Right cardiac atrium (tissue), 5 donors: Measurements from ENCODE around the gene MTHFD1L. TPM values are rescaled to one million over a fixed set of nuclear protein-coding genes. Genes with fewer than 3 reads are reported as not detected.
"Not testable (repeated sequence)": the region's sequence is repeated elsewhere in the genome, so short reads cannot be mapped to it uniquely, and the experiment has no call there.

Experiments
- ATAC-seq, 2 donors: fragments of 200-7000 bp; cut with Tn5 transposase; one replicate each; pipeline versions ENCODE4 v1.8.0 to v1.9.1; 2020; ENCODE audit warnings: moderate library complexity in 2 of 2, mild to moderate bottlenecking in 1 of 2
- DNase-seq, 3 donors: peaks; one replicate each; pipeline ENCODE4 v3.0.0-alpha.2; 2020
- H3K27ac ChIP-seq: one replicate; pipeline ENCODE4 v1.5.1; 2013; ENCODE audit warnings: mild to moderate bottlenecking, low read length, control low read depth, moderate library complexity
- H3K27me3 ChIP-seq: one replicate; pipeline ENCODE4 v1.6.1; 2013; ENCODE audit not compliant: control insufficient read depth, insufficient read depth
- H3K4me1 ChIP-seq: one replicate; pipeline ENCODE4 v1.6.1; 2013; ENCODE audit warnings: low read length; ENCODE audit not compliant: control insufficient read depth, insufficient read depth
- H3K4me3 ChIP-seq: one replicate; pipeline ENCODE4 v1.5.1; 2013; ENCODE audit warnings: low read length, control low read depth
- H3K9me3 ChIP-seq: one replicate; pipeline ENCODE4 v1.6.1; 2013; ENCODE audit warnings: low read length; ENCODE audit not compliant: control insufficient read depth
- WGBS: extraction: QIAGEN DNeasy Blood & Tissue Kit; methylation state at CpG from one replicate; pipeline ENCODE4 v1.1.7; 2013; 5-methylcytosine and 5-hydroxymethylcytosine counted together
- intact Hi-C, 4 donors: fragments of 100-400 bp; cut with DNase I; formaldehyde crosslinking; loops; one replicate each; pipeline versions ENCODE4 v1.11.0 to v1.14.0; 2022 to 2023
- polyA plus RNA-seq: library from polyadenylated mRNA; stranded (reverse); fragments of 200-250 nt; gene quantifications from one replicate; pipeline ENCODE4 v1.2.3, GENCODE V29; 2013
- total RNA-seq, 4 donors: library from RNA; stranded (reverse); fragmentation: NEBNext Ultra II Directional; extraction: Animal tissue kit (Norgen Biotek cat#: 25700); gene quantifications; one replicate each; pipeline ENCODE4 v1.2.1, GENCODE V29; 2021
- donor health status: healthy with polysubstance abuse.
- donor health status: DM: no; HTN: yes; CAD: no.
- donor health status: DM: no; HTN: no; CAD: no.
- donor health status: DM: no; HTN: yes; CAD: no; lungs with severe emphysema.
- donor health status: DM: yes; HTN: yes; CAD: no.

The MTHFD1L gene
- total and polyA plus RNA-seq, 5 donors: 2.4 to 18.2 (median 5.0) TPM

GRCh38 chr6:151029970-151030369 is 164.5 kb downstream of the MTHFD1L start:
- Histone ChIP-seq H3K4me1 (no peaks in the 10 kb centered on the region), H3K27ac (no peak overlapping the region), H3K9me3 (no peaks in the 10 kb centered on the region), H3K4me3 (no peak overlapping the region), H3K27me3 (no peaks in the 10 kb centered on the region)
- intact Hi-C loops: loop anchor here in 1 of 4 donors (10.0 kb wide), 1 partner anchor 215 kb away; no protein-coding TSS in a partner anchor
- DNase-seq: no peak
- no peak for ATAC-seq
- WGBS: 85% methylated on average over 5 of the region's 5 CpGs

GRCh38 chr6:151032034-151032433 is 166.5 kb downstream of the MTHFD1L start:
- Histone ChIP-seq H3K9me3 (no peaks in the 10 kb centered on the region), H3K4me1 (no peaks in the 10 kb centered on the region), H3K27ac (no peak overlapping the region), H3K27me3 (no peaks in the 10 kb centered on the region), H3K4me3 (no peak overlapping the region)
- no peak for ATAC-seq
- intact Hi-C loops: no loop called here
- no peak for DNase-seq
- WGBS: 99% methylated on average over 3 of the region's 3 CpGs

- 91% methylated on average over 10 of the region's 10 CpGs for WGBS
These were observed 169.6 kb downstream of the MTHFD1L start for GRCh38 chr6:151034825-151035781.

GRCh38 chr6:151036211-151036721 is 170.8 kb downstream of the MTHFD1L start:
- H3K4me1 ChIP-seq, H3K27me3 ChIP-seq, H3K4me3 ChIP-seq, intact Hi-C loops, H3K9me3 ChIP-seq, DNase-seq, ATAC-seq: not testable (repeated sequence)
- WGBS: 49% methylated on average over 3 of the region's 3 CpGs
- H3K27ac ChIP-seq: peak overlapping the region; percentile 76

More at GRCh38 chr6:151034825-151035781, 169.6 kb downstream of the MTHFD1L start:
- Histone ChIP-seq H3K27me3 (no peaks in the 10 kb centered on the region), H3K4me3 (no peak overlapping the region), H3K4me1 (no peaks in the 10 kb centered on the region), H3K27ac (no peak overlapping the region), H3K9me3 (no peaks in the 10 kb centered on the region)
- intact Hi-C loops: no loop called here
- no peak for ATAC-seq
- no peak for DNase-seq

- ATAC-seq: no peak
- Histone ChIP-seq H3K9me3 (no peaks in the 10 kb centered on the region), H3K27me3 (no peaks in the 10 kb centered on the region), H3K4me1 (no peaks in the 10 kb centered on the region), H3K27ac (peak overlapping the region; percentile 76), H3K4me3 (no peak overlapping the region)
- DNase-seq: peak in 1 of 3 donors; percentile 9
- 89% methylated on average over 12 of the region's 12 CpGs for WGBS
- intact Hi-C loops: no loop called here
These were observed 171.6 kb downstream of the MTHFD1L start for GRCh38 chr6:151036869-151037680.

GRCh38 chr6:151038616-151039015 is 173.1 kb downstream of the MTHFD1L start:
- DNase-seq (peak in 1 of 3 donors; percentile 4), ATAC-seq (no peak)
- Histone ChIP-seq H3K4me1 (no peaks in the 10 kb centered on the region), H3K27ac (no peak overlapping the region), H3K9me3 (no peaks in the 10 kb centered on the region), H3K4me3 (no peak overlapping the region), H3K27me3 (no peaks in the 10 kb centered on the region)
- intact Hi-C loops: no loop called here
- WGBS: 93% methylated on average over 7 of the region's 7 CpGs

- WGBS: 7% methylated on average over 12 of the region's 12 CpGs
- Histone ChIP-seq H3K4me3 (peak overlapping the region; percentile 38), H3K27ac (peak overlapping the region; percentile 96)
These were observed 175.5 kb downstream of the MTHFD1L start for GRCh38 chr6:151040888-151041521.

GRCh38 chr6:151041686-151042085 is 176.2 kb downstream of the MTHFD1L start:
- 96% methylated on average over 5 of the region's 5 CpGs for WGBS
- no peak overlapping the region for H3K4me3 ChIP-seq
- intact Hi-C loops: no loop called here
- DNase-seq (no peak), ATAC-seq (no peak)
- peaks cover 7% of the 10 kb centered on the region for H3K4me1 ChIP-seq
- no peaks in the 10 kb centered on the region for H3K9me3 ChIP-seq
- peak overlapping the region; percentile 96 for H3K27ac ChIP-seq
- H3K27me3 ChIP-seq: no peaks in the 10 kb centered on the region

More at GRCh38 chr6:151040888-151041521, 175.5 kb downstream of the MTHFD1L start:
- ATAC-seq (peak; percentile 96 to 100), DNase-seq (peak; percentile 87 to 88 (median 87))
- H3K4me1 ChIP-seq, H3K9me3 ChIP-seq, intact Hi-C loops, H3K27me3 ChIP-seq: not testable (repeated sequence)

GRCh38 chr6:151042911-151043330 is 177.4 kb downstream of the MTHFD1L start:
- H3K4me1 ChIP-seq, H3K4me3 ChIP-seq, H3K27me3 ChIP-seq, intact Hi-C loops, DNase-seq, H3K9me3 ChIP-seq, ATAC-seq: not testable (repeated sequence)
- H3K27ac ChIP-seq: peak overlapping the region; percentile 59
- 71% methylated on average over 6 of the region's 6 CpGs for WGBS

GRCh38 chr6:151043944-151044343 is 178.4 kb downstream of the MTHFD1L start:
- intact Hi-C loops: no loop called here

More at GRCh38 chr6:151043944-151044343, 178.4 kb downstream of the MTHFD1L start:
- 86% methylated on average over 4 of the region's 4 CpGs for WGBS
- Histone ChIP-seq H3K9me3 (no peaks in the 10 kb centered on the region), H3K27ac (peak overlapping the region; percentile 76), H3K27me3 (no peaks in the 10 kb centered on the region), H3K4me3 (no peak overlapping the region), H3K4me1 (peaks cover 7% of the 10 kb centered on the region)
- no peak for ATAC-seq
- no peak for DNase-seq
